Hepatocyte (in vitro differentiated cells): ENCODE data around the gene CFAP206. TPM values are rescaled to one million over a fixed set of nuclear protein-coding genes. Genes with fewer than 3 reads are reported as not detected.

Source experiments
- DNase-seq: peaks from one replicate; pipeline ENCODE4 v3.0.0-alpha.2; 2016; ENCODE audit warnings: low spot score
- H2AFZ ChIP-seq: fragments of 200-600 bp; sonication (generic); 2 replicates; pipeline ENCODE4 v1.6.0; 2016; ENCODE audit warnings: antibody characterized with exemption, mild to moderate bottlenecking
- H3K27ac ChIP-seq: fragments of 200-600 bp; sonication (generic); 2 replicates; pipeline ENCODE4 v1.5.1; 2016; ENCODE audit warnings: mild to moderate bottlenecking
- H3K27me3 ChIP-seq: fragments of 200-600 bp; sonication (generic); 2 replicates; pipeline ENCODE4 v1.6.1; 2016
- H3K36me3 ChIP-seq: fragments of 200-600 bp; sonication (generic); replicated peaks from 2 replicates; pipeline ENCODE4 v1.5.1; 2016; ENCODE audit warnings: low read depth; ENCODE audit not compliant: insufficient read depth
- H3K4me1 ChIP-seq: fragments of 200-600 bp; sonication (generic); 2 replicates; pipeline ENCODE4 v1.5.1; 2016; ENCODE audit warnings: mild to moderate bottlenecking, moderate library complexity; ENCODE audit not compliant: insufficient read depth
- H3K4me2 ChIP-seq: fragments of 200-600 bp; sonication (generic); 2 replicates; pipeline ENCODE4 v1.6.0; 2016
- H3K4me3 ChIP-seq: fragments of 200-600 bp; sonication (generic); 2 replicates; pipeline ENCODE4 v1.5.1; 2016; ENCODE audit warnings: mild to moderate bottlenecking
- H3K79me2 ChIP-seq: fragments of 200-600 bp; sonication (generic); 2 replicates; pipeline ENCODE4 v1.6.0; 2017; ENCODE audit warnings: mild to moderate bottlenecking
- H3K9me2 ChIP-seq: fragments of 200-600 bp; sonication (generic); replicated peaks from 2 replicates; pipeline ENCODE4 v1.6.0; 2017; ENCODE audit warnings: mild to moderate bottlenecking; ENCODE audit not compliant: insufficient read depth
- H3K9me3 ChIP-seq: fragments of 200-600 bp; sonication (generic); 2 replicates; pipeline ENCODE4 v1.5.1; 2016; ENCODE audit warnings: low read depth, mild to moderate bottlenecking
- H4K20me1 ChIP-seq: fragments of 200-600 bp; sonication (generic); 2 replicates; pipeline ENCODE4 v1.6.0; 2016; ENCODE audit warnings: mild to moderate bottlenecking; ENCODE audit not compliant: insufficient read depth, poor library complexity, severe bottlenecking
- EZH2 ChIP-seq: fragments of 200-600 bp; sonication (generic); IDR thresholded peaks from 2 replicates; pipeline ENCODE4 v1.6.1; 2016; ENCODE audit warnings: antibody characterized with exemption, mild to moderate bottlenecking, borderline replicate concordance
- EZH2phosphoT487 ChIP-seq: fragments of 200-600 bp; sonication (generic); IDR thresholded peaks from one replicate; pipeline ENCODE4 v1.6.1; 2018; ENCODE audit warnings: antibody characterized with exemption, mild to moderate bottlenecking, low read depth, moderate library complexity; ENCODE audit not compliant: unreplicated experiment, severe bottlenecking
- WGBS: methylation state at CpG from one replicate; pipeline ENCODE4 v1.1.6; 2016; ENCODE audit warnings: low lambda C conversion rate; ENCODE audit errors: missing lambda C conversion rate; 5-methylcytosine and 5-hydroxymethylcytosine counted together
- polyA plus RNA-seq: library from polyadenylated mRNA; unstranded; fragments of >200 nt; fragmentation: Nextera tagmentation; extraction: Ambion mirVana; gene quantifications from 2 replicates; pipeline ENCODE4 v1.2.1, GENCODE V29; 2016
- total RNA-seq: library from RNA; depleted of rRNA; stranded (reverse); fragments of >200 nt; gene quantifications from 2 replicates; pipeline ENCODE4 v1.2.3, GENCODE V29; 2014
- TF ChIP-seq, protein P1 (sequence below): fragments of 200-600 bp; sonication (generic); IDR thresholded peaks from 2 replicates; pipeline ENCODE4 v1.5.1; 2016; ENCODE audit warnings: antibody characterized with exemption, mild to moderate bottlenecking; ENCODE audit not compliant: poor library complexity

The CFAP206 gene
- total and polyA plus RNA-seq, 2 experiments from 2014 or later, result 0.20 TPM; not detected in 1

DNA sequence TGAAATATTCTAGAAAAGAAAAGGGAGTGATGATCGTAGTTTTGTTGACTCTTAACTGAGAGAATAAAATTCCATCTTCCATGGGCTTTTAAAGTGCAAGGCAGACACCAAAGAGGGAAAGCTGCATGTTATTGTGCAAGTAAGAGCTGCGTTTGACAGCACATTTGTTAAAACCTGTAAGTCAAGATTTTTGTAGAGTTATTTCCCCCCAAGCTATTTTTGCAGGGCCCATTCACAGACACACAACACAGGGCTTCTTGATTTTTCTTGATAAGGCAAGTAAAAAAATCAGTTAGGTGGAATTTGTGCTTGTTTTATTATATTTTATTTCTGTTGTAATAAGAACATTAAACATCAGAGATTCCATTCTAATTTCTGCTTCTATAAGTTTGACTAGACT, 13.8 kb downstream of the CFAP206 start:
- Histone ChIP-seq H3K9me2 (no peaks in the 10 kb centered on the region), H3K9me3 (no peaks in the 10 kb centered on the region), H3K36me3 (no peaks in the 10 kb centered on the region), H2AFZ (no peak overlapping the region), H3K79me2 (no peaks in the 10 kb centered on the region), H4K20me1 (no peaks in the 10 kb centered on the region), H3K4me1 (no peaks in the 10 kb centered on the region), H3K27ac (peak overlapping the region; percentile 37), H3K4me2 (no peak overlapping the region), H3K4me3 (no peak overlapping the region), H3K27me3 (no peaks in the 10 kb centered on the region)
- 57% methylated on average over 2 of the region's 2 CpGs for WGBS
- peak; percentile 22 for DNase-seq
- TF ChIP-seq EZH2phosphoT487 (no peak), EZH2 (no peak)
- TF ChIP-seq, protein P1, sequence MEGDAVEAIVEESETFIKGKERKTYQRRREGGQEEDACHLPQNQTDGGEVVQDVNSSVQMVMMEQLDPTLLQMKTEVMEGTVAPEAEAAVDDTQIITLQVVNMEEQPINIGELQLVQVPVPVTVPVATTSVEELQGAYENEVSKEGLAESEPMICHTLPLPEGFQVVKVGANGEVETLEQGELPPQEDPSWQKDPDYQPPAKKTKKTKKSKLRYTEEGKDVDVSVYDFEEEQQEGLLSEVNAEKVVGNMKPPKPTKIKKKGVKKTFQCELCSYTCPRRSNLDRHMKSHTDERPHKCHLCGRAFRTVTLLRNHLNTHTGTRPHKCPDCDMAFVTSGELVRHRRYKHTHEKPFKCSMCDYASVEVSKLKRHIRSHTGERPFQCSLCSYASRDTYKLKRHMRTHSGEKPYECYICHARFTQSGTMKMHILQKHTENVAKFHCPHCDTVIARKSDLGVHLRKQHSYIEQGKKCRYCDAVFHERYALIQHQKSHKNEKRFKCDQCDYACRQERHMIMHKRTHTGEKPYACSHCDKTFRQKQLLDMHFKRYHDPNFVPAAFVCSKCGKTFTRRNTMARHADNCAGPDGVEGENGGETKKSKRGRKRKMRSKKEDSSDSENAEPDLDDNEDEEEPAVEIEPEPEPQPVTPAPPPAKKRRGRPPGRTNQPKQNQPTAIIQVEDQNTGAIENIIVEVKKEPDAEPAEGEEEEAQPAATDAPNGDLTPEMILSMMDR, result no peak

DNA sequence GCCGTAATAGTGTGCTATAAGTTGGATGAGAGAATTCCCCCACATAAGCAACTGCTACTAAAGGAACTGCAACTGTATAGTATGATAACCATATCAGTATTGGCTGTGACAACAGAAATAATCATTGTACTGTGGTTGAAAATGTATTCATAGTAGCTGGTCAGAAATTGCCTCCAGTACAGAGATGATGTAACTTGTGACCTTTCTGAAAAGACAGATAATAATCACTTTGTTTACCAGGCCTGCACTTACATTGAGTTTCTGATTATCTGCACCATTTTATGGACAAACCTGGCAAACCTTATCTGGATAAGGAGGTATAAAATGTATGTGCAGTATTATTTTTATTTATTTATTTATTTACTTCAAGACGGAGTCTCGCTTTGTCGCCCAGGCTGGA, 19.0 kb downstream of the CFAP206 start:
- Histone ChIP-seq H3K27me3 (peaks cover 2% of the 10 kb centered on the region), H3K79me2 (no peaks in the 10 kb centered on the region), H3K4me2 (no peak overlapping the region), H3K36me3 (no peaks in the 10 kb centered on the region), H3K4me3 (no peak overlapping the region), H4K20me1 (no peaks in the 10 kb centered on the region), H2AFZ (no peak overlapping the region), H3K4me1 (no peaks in the 10 kb centered on the region), H3K9me3 (no peaks in the 10 kb centered on the region), H3K9me2 (no peaks in the 10 kb centered on the region), H3K27ac (no peak overlapping the region)
- DNase-seq, result no peak
- TF ChIP-seq EZH2 (no peak), EZH2phosphoT487 (no peak)
- TF ChIP-seq, protein P1, result no peak
- 97% methylated on average over 4 of the region's 4 CpGs for WGBS

DNA sequence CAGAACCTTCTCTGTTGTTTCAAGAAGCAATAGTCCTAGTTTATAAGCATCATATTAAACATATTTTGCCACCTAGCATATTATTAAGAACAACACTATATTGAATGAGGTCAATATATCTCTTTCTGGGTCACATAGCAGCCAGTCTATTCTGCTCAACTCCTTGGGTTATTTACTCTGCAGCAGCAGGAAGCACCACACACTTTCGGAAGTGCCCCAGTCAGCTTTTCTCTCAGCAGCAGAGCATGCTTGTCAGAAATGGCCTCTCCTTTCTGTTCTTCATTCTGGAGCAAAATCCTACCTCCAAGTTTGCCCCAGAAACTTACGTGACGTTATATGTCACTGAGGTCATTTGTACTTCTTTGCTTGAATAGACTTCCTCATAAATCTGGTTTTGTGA, 22.7 kb downstream of the CFAP206 start:
- DNase-seq, result no peak
- Histone ChIP-seq H3K9me2 (no peaks in the 10 kb centered on the region), H3K4me3 (no peak overlapping the region), H3K79me2 (no peaks in the 10 kb centered on the region), H2AFZ (no peak overlapping the region), H4K20me1 (no peaks in the 10 kb centered on the region), H3K9me3 (no peaks in the 10 kb centered on the region), H3K36me3 (no peaks in the 10 kb centered on the region), H3K27me3 (peaks cover 2% of the 10 kb centered on the region), H3K4me2 (no peak overlapping the region), H3K4me1 (no peaks in the 10 kb centered on the region), H3K27ac (no peak overlapping the region)
- TF ChIP-seq, protein P1, result no peak
- TF ChIP-seq EZH2phosphoT487, result no peak
- no peak for TF ChIP-seq EZH2
- WGBS, result 74% methylated on average over 3 of the region's 3 CpGs

DNA sequence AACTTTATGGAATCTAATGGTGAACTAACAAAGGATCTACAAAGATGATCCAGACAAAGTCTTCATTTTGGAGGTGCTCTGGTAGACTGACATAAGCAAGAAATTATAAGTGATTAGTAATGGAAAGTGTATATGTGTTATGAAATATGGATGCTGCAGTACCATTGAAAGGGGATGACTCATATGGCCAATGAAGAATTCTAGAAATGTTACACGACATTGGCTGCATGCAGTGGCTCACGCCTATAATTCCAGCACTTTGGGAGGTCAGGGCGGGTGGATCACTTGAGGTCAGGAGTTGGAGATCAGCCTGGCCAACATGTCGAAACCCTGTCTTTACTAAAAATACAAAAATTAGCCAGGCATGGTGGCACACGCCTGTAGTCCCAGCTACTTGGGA, 23.5 kb downstream of the CFAP206 start:
- 94% methylated on average over 5 of the region's 5 CpGs for WGBS
- H3K27me3 ChIP-seq, result peaks cover 2% of the 10 kb centered on the region
- H3K4me1 ChIP-seq, result no peaks in the 10 kb centered on the region
- H2AFZ ChIP-seq, result no peak overlapping the region
- DNase-seq, result no peak
- no peaks in the 10 kb centered on the region for H4K20me1 ChIP-seq
- no peak overlapping the region for H3K4me2 ChIP-seq
- H3K27ac ChIP-seq, result no peak overlapping the region
- TF ChIP-seq EZH2, result no peak
- no peak for TF ChIP-seq EZH2phosphoT487
- TF ChIP-seq, protein P1, result no peak
- H3K9me3 ChIP-seq, result no peaks in the 10 kb centered on the region
- H3K79me2 ChIP-seq, result no peaks in the 10 kb centered on the region
- H3K9me2 ChIP-seq, result no peaks in the 10 kb centered on the region
- no peaks in the 10 kb centered on the region for H3K36me3 ChIP-seq
- H3K4me3 ChIP-seq, result no peak overlapping the region
